Lower lobe of right lung (tissue), 2 donors: ENCODE measurements around the gene COMP. TPM values are rescaled to one million over a fixed set of nuclear protein-coding genes. Genes with fewer than 3 reads are reported as not detected.
A peak's percentile ranks its signal among the peaks of the same experiment; 100 is the strongest.

ENCODE experiments used
- ATAC-seq, 2 donors: fragments of 200-7000 bp; cut with Tn5 transposase; one replicate each; pipeline ENCODE4 v1.9.1; 2020 to 2022; ENCODE audit warnings: mild to moderate bottlenecking in 2 of 2, moderate library complexity in 2 of 2
- DNase-seq: peaks from one replicate; pipeline ENCODE4 v3.0.0-alpha.2; 2020
- H3K27ac ChIP-seq: fragments of 200-600 bp; one replicate; pipeline ENCODE4 v1.8.0; 2022
- H3K27me3 ChIP-seq: fragments of 200-600 bp; one replicate; pipeline ENCODE4 v1.8.0; 2022; ENCODE audit warnings: low read depth
- H3K36me3 ChIP-seq: fragments of 200-600 bp; one replicate; pipeline ENCODE4 v1.8.0; 2022; ENCODE audit warnings: mild to moderate bottlenecking
- H3K4me1 ChIP-seq: fragments of 200-600 bp; one replicate; pipeline ENCODE4 v1.8.0; 2022
- H3K4me3 ChIP-seq: fragments of 200-600 bp; one replicate; pipeline ENCODE4 v1.8.0; 2022; ENCODE audit warnings: mild to moderate bottlenecking
- H3K9me3 ChIP-seq: fragments of 200-600 bp; one replicate; pipeline ENCODE4 v1.8.0; 2022
- intact Hi-C: fragments of 100-400 bp; cut with DNase I; formaldehyde crosslinking; loops from one replicate; pipeline ENCODE4 v1.11.0; 2022
- total RNA-seq: library from RNA; stranded (reverse); fragmentation: NEBNext Ultra II Directional; extraction: Animal tissue kit (Norgen Biotek cat#: 25700); gene quantifications from one replicate; pipeline ENCODE4 v1.2.1, GENCODE V29; 2021
- TF ChIP-seq, protein P1 (sequence below): fragments of 200-600 bp; IDR thresholded peaks from one replicate; pipeline ENCODE4 v1.8.0; 2022; ENCODE audit warnings: antibody characterized with exemption, mild to moderate bottlenecking
- donor health status: DM: no; HTN: yes; CAD: no; lungs with severe emphysema.

Gene COMP
- total RNA-seq, 1 donor from 2014 or later, result 2.3 TPM

DNA sequence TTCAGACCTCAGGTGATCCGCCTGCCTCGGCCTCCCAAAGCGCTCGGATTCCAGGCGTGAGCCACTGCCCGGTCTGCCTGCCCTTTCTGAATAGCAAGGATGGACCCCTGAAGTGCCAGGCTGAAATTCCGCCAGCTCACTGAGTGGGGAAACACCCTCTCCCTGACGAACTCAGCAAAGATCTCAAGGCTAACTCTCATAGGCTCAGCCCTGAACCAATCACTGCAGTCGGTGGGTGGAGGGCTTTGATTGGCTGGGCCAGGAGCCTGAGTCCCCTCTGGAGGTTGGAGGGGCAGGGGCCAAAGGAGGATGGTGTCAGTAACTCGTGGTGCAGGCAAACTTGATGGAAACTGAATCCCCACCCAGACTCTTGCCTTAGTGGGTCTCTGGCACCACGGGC is 11.2 kb upstream of the COMP start:
- H3K27me3 ChIP-seq, result peaks cover 24% of the 10 kb centered on the region
- no peak overlapping the region for H3K4me3 ChIP-seq
- no peaks in the 10 kb centered on the region for H3K36me3 ChIP-seq
- intact Hi-C loops, result no loop called here
- H3K4me1 ChIP-seq, result no peaks in the 10 kb centered on the region
- H3K9me3 ChIP-seq, result no peaks in the 10 kb centered on the region
- DNase-seq (no peak), ATAC-seq (no peak)
- no peak overlapping the region for H3K27ac ChIP-seq
- TF ChIP-seq, protein P1, sequence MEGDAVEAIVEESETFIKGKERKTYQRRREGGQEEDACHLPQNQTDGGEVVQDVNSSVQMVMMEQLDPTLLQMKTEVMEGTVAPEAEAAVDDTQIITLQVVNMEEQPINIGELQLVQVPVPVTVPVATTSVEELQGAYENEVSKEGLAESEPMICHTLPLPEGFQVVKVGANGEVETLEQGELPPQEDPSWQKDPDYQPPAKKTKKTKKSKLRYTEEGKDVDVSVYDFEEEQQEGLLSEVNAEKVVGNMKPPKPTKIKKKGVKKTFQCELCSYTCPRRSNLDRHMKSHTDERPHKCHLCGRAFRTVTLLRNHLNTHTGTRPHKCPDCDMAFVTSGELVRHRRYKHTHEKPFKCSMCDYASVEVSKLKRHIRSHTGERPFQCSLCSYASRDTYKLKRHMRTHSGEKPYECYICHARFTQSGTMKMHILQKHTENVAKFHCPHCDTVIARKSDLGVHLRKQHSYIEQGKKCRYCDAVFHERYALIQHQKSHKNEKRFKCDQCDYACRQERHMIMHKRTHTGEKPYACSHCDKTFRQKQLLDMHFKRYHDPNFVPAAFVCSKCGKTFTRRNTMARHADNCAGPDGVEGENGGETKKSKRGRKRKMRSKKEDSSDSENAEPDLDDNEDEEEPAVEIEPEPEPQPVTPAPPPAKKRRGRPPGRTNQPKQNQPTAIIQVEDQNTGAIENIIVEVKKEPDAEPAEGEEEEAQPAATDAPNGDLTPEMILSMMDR, result no peak

DNA sequence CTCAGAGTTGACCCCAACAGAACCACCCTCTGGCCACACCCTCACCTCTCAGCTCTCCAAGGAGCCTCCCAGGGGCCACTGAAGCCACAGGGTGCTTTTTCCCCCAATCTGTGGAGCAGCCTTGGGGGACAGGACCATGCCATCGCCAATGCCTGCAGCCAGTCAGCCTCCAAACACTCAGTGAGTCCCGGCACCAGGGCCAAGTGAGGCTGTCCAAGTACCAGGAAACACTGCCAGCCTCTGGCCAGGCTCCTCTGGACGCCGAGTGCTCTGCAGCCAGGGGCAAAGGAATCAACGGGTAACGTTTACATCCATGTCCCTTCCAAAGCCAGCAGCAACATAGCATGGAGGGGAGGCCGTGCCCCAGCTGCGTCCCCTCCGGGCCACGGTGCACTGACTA is 9.5 kb upstream of the COMP start:
- intact Hi-C loops, result no loop called here
- Histone ChIP-seq H3K4me3 (no peak overlapping the region), H3K36me3 (no peaks in the 10 kb centered on the region), H3K4me1 (no peaks in the 10 kb centered on the region), H3K9me3 (no peaks in the 10 kb centered on the region), H3K27ac (no peak overlapping the region), H3K27me3 (peaks cover 37% of the 10 kb centered on the region)
- TF ChIP-seq, protein P1, result no peak
- DNase-seq (no peak), ATAC-seq (no peak)

DNA sequence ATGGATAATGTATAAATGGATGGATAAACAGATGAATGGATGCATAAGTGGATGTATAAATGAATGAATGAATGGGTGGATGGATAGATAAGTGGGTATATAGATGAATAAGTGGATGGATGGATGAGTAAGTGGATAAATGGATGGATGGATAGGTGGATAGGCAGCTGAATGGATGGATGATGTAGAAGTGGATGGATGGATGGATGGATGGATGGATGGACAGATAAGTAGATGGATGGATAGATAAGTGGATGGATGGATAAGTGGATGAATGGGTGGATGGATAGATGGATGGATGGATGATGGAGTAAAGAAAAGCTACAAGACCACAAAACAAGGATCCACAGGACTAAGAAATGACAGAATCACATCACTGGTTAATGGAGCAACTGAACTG is 9.0 kb upstream of the COMP start:
- Histone ChIP-seq H3K36me3 (no peaks in the 10 kb centered on the region), H3K27me3 (peaks cover 42% of the 10 kb centered on the region), H3K4me1 (no peaks in the 10 kb centered on the region), H3K4me3 (no peak overlapping the region), H3K27ac (no peak overlapping the region), H3K9me3 (no peaks in the 10 kb centered on the region)
- no peak for DNase-seq
- no peak for ATAC-seq
- intact Hi-C loops, result no loop called here
- TF ChIP-seq, protein P1, result no peak

DNA sequence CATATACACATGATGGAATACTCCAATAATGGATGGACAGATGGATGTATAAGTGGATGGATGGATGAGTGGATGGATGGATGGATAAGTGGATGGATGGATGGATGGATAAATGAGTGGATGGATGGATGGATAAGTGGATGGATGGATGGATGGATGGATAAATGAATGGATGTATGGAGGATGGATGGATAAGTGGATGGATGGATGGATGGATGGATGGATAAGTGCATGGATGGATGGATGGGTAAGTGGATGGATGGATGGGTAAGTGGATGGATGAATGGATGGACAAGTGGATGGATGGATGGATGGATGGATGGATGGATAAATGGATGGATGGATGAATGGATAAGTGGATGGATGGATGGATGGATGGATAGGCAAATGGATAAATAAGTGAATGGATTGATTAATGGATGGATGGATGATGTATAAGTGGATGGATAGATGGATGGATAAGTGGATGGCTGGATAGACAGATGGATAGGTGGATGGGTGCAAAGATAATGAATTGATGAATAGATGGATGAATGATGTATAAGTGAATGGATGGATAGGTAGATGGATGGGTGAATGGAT is 8.4 kb upstream of the COMP start:
- H3K27ac ChIP-seq, result no peak overlapping the region
- no peaks in the 10 kb centered on the region for H3K4me1 ChIP-seq
- ATAC-seq (no peak), DNase-seq (no peak)
- H3K4me3 ChIP-seq, result no peak overlapping the region
- intact Hi-C loops, result no loop called here
- no peaks in the 10 kb centered on the region for H3K9me3 ChIP-seq
- peaks cover 48% of the 10 kb centered on the region for H3K27me3 ChIP-seq
- no peaks in the 10 kb centered on the region for H3K36me3 ChIP-seq
- TF ChIP-seq, protein P1, result no peak

DNA sequence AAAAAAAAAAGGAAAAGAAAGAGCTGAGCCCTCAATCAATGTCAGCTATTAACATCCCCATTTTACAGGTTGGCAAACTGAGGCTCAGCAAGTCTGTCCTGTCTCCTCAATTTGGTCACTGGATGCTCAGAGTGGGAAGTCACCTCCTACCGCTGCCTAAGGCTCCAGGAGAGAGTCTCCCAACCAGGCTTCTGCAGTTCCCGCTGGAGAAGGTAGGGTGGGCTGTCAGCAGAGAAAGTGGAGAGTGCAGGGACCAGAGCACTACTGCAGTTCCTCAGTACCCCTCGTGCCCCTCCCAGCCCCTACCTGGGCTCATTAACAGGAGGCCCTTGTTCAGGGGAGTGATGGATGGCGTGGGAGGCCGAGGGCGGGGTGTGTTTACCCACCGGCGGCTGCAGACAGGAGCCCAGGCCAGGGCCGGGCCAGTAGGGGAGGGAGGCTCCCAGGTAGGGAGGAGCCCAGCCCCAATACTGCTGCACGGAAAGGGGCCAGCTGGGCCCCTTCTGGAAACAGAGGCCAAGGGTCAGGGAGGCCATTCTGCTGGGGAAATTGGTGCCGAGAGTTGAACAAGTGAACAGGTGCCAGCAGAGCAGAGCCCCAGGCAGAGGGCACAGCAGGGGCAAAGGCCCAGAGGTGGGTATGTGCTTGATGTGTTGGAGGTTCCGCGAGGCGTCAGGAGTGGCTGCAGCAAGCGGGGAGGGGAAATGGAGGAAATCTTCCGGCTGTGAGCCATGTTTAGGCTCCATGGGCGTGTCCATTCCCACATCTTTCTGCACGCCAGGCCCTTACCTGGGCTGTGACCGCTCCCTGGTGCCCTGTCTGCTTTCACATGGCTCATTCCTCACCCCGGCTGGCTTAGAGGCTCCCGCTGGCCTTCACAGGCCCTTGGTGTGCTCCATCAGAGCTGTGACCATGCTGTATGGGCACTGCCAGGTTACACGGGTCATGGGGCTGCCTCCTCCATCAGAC is 7.6 kb upstream of the COMP start:
- no peak for DNase-seq
- TF ChIP-seq, protein P1, result no peak
- Histone ChIP-seq H3K36me3 (no peaks in the 10 kb centered on the region), H3K27ac (no peak overlapping the region), H3K4me3 (no peak overlapping the region), H3K27me3 (peaks cover 52% of the 10 kb centered on the region), H3K4me1 (no peaks in the 10 kb centered on the region), H3K9me3 (no peaks in the 10 kb centered on the region)
- intact Hi-C loops, result no loop called here
- peak in 1 of 2 donors; percentile 51 for ATAC-seq
